GM19238 (cell line): ENCODE data around the gene AIG1.
"Not testable (repeated sequence)": the region's sequence is repeated elsewhere in the genome, so short reads cannot be mapped to it uniquely, and the experiment has no call there.

Experiments
- DNase-seq: peaks from one replicate; pipeline ENCODE4 v3.0.0; 2011; ENCODE audit warnings: low spot score; ENCODE audit not compliant: insufficient read length

Gene AIG1

GRCh38 chr6:143160439-143161220 is 99.9 kb downstream of the AIG1 start:
- no peak for DNase-seq

DNA sequence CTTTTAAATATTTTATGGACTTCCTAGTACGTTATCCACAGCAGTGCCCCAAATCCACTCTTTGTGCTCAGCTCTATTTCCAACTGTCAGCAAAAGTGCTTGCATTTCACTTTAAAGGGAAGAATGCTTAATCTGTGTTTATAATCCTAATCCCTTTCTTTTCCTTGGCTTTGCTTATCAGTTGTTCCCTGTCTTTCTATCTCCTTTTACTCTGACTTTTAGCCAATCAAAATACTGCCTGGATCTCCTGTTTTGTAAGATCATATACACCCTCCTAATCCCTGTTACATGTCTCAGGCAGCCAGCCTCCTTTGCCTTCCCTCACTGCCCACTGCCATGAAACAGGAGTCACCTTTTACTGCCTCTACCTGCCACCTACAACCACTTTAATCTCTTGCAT is 102.9 kb downstream of the AIG1 start:
- no peak for DNase-seq

DNA sequence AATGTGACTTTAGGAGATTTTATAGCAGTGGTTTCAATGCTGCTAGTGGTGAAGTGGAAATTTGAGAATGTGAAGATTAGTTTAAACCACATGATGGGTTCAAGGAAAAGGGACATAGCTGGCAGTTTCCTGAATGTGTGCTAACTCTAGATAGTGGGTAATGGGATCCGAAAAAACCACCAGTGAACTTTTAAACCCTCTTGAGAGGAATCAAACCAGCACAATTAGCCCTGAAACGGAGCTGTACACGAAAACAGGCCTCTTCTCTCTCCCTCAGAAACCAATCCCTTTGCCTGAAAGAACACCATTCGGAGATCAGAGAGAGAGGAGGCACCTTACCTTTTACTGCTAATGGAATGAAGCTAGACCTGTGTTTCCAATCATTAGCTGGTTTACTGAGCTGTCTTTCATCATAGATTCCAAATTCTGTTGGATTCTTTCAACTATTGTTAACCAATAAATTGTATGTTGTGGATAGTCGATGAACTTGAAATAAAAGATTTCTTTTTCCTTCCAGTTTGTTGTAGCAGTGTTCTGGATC is 103.9 kb downstream of the AIG1 start:
- DNase-seq = no peak

DNA sequence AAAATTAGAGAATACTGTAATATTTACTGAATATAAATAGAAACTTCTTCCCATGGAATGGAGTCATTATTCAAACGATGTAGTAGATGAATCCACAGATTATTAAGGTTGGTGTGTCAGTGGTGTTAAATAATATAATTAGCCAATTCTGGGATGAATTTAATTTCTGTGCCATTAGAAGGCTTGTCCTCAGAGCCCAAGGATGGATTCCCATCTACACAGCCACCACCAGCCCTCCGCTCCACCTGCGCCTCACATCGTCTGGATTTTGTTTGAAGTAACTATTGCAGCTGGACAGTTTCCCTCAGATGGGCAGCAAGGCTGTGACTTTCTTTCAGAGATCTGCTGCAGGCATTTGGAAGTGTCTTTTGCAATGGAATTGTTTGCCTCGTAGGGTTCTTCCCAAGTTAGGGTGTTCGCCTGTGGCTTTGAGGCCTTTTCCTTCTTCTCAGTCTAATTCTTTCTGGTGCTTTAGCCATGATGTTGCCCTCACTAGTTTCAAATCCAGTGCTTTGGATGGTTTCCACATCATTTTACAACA is 104.7 kb downstream of the AIG1 start:
- no peak for DNase-seq

GRCh38 chr6:143166247-143166695 is 105.6 kb downstream of the AIG1 start:
- no peak for DNase-seq

GRCh38 chr6:143167224-143167623 is 106.5 kb downstream of the AIG1 start:
- DNase-seq = no peak

- DNase-seq = not testable (repeated sequence)
Measured at GRCh38 chr6:143168396-143168816, 107.7 kb downstream of the AIG1 start.

DNA sequence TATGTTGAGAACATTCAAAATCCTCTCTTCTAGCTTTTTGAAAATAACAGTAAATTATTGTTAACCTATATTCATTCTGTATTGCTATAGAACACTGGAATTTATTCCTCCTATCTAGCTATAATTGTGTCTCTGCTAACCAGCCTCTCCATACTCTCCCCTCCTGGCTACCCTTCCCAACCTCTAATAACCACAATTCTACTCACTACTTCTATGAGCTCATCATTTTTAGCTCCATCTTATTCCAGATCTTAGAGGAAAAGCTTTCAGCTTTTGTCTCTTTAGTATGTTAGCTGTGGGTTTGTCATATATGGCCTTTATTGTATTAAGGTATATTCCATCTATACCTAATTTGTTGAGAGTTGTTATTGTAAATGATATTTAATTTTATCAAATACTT is 108.8 kb downstream of the AIG1 start:
- no peak for DNase-seq

- DNase-seq = no peak
Measured at GRCh38 chr6:143174516-143174915, 113.8 kb downstream of the AIG1 start.

DNA sequence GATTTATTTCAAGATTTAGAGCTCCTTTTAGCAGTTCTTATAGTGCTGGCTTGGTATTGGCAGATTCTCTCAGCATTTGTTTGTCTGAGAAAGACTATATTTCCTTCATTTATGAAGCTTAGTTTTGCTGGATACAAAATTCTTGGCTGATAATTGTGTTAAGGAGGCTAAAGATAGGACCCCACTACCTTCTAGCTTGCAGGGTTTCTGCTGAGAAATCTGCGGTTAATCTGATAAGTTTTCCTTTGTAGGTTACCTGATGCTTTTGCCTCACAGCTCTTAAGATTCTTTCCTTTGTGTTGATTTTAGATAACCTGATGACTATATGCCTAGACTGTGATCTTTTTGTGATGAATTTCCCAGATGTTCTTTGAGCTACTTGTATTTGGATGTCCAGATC is 114.3 kb downstream of the AIG1 start:
- DNase-seq = no peak

- DNase-seq = no peak
Measured at GRCh38 chr6:143176090-143177021, 115.7 kb downstream of the AIG1 start.

DNA sequence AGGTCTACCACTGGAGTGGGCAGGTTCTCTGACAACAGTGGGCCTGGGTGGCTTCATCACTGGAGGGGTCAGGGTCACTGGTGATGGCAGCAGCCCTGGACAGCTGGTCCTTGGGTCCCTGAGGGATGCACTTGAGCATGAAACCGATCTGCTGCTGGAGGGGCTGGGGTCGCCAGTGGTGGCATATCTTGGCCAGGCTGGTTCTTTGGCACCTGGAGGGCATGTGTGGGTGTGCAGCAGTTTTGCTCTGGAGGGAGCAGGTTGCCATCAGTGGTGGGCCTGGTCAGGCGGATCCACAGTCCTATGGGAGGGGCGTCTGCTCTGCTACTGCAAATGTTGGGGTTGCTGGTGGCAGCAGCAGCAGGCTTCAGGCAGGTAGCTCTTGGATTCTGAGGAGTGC is 117.0 kb downstream of the AIG1 start:
- DNase-seq = no peak

- no peak for DNase-seq
Measured at GRCh38 chr6:143179096-143179495, 118.4 kb downstream of the AIG1 start.

GRCh38 chr6:143179901-143180612 is 119.4 kb downstream of the AIG1 start:
- DNase-seq = no peak

- no peak for DNase-seq
Measured at GRCh38 chr6:143180826-143181225, 120.1 kb downstream of the AIG1 start.

DNA sequence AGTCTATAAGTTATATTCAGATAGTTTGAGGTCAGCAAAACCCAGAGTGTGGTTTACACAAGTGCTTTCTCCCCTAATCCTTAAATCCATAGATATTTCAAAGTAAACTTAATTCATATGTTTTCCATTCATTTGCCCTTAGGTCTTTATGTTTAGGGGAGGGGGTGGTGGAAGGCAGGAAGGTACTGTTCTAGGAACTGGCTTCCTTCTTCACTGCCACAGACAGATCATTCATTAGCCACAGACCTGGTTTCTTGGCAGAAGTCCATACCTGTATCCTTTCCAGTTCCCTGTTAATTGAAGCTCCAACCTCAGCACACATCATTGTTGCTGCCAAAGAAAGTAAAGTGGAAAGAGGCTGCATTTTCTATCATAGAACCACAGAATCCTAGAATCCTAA is 123.0 kb downstream of the AIG1 start:
- DNase-seq = no peak

DNA sequence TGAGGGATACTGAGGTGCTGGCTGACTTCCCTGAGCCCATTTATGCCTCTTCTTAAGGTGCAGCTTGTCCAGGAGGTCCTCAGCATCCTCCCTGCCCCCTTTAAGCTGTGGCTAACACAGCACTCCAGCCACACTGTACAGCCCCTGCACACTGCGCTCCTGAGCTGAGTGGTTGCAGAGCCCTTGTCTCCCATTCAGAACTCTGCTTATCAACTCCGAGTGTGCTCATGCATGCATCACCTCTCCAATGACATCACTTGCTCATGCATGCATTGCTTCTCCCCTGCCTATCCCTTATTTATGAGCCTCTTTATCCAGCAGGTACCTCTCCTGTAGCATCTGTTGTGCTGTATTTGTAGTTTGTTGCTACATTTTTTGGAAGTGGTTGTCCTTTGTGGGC is 124.6 kb downstream of the AIG1 start:
- no peak for DNase-seq

- DNase-seq = no peak
Measured at GRCh38 chr6:143187238-143187923, 126.7 kb downstream of the AIG1 start.

- DNase-seq = no peak
Measured at GRCh38 chr6:143188292-143188691, 127.6 kb downstream of the AIG1 start.

DNA sequence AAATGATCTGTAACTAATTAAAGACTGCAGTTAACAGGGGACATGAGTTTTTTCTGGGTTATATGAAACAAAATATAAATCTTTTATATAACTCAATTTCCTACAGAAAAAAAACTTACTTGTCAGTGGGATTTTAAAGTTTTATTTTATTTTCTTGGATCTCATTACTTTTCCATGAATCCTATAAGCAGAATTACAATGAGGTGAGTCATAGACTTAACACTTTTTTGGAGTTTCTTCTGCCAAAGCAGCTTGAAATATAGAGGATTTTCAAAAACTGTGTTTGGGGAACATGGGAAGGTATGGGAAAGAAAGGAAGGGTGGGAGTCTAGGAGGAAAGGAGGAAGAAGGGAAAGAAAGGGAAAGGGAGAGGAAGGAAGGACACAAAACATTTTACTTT is 130.7 kb downstream of the AIG1 start:
- no peak for DNase-seq

DNA sequence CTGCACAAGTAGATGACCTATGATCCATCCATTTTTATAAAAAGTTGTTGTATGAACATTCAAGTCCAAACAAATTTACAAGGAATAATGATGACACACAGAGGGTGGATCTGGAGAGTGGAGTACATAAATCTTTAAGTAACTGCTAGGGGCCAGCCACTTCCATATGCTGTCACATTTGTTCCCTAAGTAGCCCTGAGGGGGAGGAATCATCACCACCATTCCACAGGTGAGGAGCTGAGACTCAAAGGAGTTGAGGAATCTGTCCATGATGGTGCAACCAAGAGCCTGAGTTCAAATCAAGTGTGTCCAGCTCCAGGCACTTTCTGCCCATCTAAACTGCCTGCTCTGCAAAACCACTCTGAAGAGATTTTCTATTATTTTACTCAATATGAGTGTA is 132.1 kb downstream of the AIG1 start:
- DNase-seq = no peak
